HG03442 (cell line): ENCODE measurements around the gene INSR.
"Not testable (repeated sequence)": the region's sequence is repeated elsewhere in the genome, so short reads cannot be mapped to it uniquely, and the experiment has no call there.

Experiments
- ATAC-seq: cut with Tn5 transposase; IDR thresholded peaks from one replicate; pipeline ENCODE4 v1.9.1; 2021; ENCODE audit warnings: mild to moderate bottlenecking, moderate library complexity; ENCODE audit not compliant: unreplicated experiment

The INSR gene

GRCh38 chr19:7106711-7107657, 187.2 kb downstream of the INSR start:
- ATAC-seq = no peak

- ATAC-seq = no peak
Observed at GRCh38 chr19:7104747-7105447, 189.3 kb downstream of the INSR start.

DNA sequence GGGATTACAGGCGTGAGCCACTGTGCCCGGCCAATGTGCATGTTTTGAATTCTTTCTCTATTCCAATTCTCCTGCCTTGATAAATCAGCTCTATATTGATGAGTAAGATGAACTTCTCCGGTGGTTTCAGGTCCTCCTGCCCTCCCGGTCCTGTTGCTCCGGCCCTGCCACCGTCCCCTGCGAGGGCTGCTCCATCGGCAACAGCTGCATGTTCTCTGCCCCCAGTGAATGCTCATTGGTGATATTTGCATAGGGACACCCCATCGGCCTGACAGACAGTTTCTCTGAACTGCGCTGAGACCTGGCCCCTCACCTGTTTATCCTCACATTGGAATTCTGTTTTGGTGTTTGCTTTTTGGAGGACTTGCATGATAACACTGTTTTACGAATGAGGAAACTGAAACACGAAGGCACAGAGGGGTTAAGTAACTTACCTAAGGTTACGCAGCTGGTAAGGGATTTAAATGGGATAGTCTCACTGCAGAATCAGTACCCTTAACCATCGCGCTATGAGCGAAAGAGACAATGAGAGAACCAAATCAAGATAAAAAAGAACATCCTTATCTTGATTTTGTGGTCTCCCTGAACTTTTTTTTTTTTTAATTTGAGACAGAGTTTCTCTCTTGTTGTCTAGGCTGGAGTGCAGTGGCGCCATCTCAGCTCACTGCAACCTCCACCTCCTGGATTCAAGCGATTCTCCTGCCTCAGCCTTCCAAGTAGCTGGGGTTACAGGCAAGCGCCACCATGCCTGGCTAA, 192.5 kb downstream of the INSR start:
- no peak for ATAC-seq

DNA sequence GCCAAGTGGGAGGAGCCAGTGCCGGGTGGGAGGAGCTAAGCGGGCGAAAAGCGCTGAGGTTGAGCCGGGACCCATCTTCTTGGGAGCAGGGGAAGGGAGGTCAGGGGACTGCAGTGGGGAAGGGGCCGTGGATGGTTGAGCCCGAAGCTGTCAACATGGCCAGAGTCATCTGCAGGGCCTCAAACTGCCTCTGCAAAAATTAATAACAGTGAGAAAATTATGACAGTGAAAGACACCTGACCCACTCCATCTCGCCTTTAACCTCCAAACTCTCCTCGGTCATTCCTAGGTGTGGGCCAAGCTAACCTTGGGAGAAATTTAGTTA, 194.7 kb downstream of the INSR start:
- no peak for ATAC-seq

DNA sequence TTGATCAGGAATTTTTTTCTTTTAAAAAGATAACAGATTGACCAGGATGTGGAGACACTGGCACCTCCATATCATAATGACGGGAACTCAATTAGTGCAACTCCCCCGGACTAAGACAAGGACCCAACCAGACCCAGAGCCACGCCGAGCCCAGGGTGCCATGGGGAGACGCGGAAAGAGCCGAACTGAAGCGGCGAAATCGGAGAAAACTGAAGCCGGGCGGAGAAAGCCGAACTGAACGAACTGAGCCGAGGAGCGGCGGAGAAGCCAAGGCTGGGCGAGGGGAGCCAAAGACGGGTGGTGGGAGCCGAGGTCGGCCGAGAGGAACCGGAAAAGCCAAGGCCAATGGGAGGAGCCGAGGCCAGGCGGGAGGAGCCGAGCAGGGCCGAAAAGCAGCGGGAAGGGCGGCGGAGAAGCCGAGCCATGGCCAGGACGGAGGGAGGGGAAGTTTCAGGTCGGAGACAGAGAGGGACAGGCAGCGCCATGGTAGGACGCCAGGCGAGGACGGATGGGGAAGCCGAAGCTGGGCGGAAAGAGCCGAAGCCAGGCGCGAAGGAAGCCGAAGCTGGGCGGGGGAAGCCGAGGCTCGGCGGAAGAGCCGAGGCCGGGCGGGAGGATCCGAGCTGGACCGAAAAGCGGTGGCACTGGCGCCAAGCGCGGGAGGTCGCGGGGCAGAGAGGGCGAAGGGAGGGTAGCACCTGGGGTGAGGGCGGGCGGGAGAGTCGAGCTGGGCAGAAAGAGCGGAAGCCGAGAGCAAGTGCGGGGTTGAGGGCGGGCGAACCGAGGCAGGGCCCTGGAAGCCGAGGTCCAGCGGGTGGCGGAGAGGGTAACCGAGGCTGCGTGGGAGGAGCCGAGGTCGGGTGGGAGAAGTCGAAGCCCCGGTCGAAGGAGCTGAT, 195.3 kb downstream of the INSR start:
- peak; percentile 78 for ATAC-seq

- no peak for ATAC-seq
Observed at GRCh38 chr19:7098096-7098495, 196.1 kb downstream of the INSR start.

DNA sequence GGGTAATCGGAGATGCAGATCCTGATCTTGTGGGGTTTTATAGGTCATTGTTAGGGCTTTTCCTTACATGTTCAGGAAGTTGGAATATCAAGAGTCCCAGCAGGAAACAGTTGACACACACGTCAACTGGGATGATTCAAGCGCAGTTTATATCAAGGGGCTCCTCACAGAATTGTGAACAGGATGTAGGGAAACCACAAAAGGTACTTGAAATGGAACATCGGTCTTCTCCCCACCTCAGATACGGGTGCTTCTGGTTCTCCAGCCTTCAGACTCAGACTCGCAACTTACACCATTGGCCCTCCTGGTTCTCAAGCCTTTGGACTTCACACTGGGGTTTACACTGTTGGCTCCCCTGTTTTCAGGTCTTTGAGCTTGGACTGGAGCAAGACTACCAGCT, 205.2 kb downstream of the INSR start:
- ATAC-seq = no peak

DNA sequence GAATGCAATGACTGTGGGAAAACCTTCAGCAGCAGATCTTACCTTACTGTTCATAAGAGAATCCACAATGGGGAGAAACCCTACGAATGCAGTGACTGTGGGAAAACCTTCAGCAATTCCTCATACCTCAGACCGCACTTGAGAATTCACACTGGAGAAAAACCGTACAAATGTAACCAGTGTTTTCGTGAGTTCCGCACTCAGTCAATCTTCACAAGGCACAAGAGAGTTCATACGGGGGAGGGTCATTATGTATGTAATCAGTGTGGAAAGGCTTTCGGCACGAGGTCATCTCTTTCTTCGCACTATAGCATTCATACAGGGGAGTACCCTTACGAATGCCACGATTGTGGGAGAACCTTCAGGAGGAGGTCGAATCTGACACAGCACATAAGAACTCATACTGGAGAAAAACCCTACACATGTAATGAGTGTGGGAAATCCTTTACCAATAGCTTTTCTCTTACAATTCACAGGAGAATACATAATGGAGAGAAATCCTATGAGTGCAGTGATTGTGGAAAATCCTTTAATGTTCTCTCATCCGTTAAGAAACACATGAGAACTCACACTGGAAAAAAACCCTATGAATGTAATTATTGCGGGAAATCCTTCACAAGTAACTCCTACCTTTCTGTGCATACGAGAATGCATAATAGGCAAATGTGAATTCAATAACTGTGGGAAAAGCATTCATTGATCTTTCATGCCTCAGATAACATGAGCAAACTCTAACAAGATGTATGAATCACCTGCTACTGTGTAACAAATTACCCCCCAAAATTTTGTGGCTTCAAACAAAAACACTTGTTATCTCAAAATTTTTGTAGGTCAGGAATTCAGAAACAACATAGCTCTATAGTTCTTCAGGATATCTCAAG, 210.9 kb downstream of the INSR start:
- ATAC-seq = no peak

- no peak for ATAC-seq
Observed at GRCh38 chr19:7078008-7078407, 216.2 kb downstream of the INSR start.

GRCh38 chr19:7076151-7076550, 218.1 kb downstream of the INSR start:
- no peak for ATAC-seq

DNA sequence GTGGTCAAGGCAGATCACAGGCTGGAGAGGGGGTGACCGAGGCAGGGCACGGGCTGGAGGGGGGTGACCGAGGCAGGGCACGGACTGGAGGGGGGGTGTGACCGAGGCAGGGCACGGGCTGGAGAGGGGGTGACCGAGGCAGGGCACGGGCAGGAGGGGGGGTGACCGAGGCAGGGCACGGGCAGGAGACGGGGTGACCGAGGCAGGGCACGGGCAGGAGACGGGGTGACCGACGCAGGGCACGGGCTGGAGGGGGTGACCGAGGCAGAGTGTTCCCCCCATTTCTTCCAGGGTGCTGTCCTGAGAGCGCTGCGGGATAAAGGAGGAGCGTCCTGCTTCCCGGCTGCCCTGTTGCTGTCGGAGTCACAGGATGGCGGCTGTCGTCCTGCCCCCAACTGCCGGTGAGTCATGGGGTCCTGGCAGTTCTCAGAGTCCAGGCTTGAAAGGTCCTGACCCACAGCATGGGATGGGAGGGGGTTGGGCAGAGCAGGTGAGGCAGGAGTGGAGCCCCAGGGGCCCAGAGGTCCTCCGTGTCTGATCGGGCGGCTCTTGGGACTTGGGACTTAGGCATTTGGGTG, 219.4 kb downstream of the INSR start:
- no peak for ATAC-seq

DNA sequence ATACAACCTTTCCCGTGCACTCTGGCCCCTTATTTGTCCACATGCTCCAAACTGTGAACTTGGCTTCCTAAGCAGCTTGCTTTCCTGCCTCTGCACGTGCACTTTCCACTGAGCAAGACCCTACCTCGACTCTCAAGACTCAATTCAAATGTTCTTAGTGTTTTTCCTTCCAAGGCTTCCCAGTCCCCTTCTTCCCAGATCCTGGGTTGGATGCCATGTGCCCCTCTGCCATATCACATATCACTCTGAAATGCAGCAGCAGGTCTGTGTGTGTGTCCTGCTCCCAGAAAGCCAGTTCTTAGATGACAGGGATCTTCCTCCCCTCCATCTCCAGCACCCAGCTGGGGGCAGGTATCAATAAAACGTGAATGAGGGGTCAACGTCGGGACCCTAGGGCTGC, 221.7 kb downstream of the INSR start:
- no peak for ATAC-seq

- no peak for ATAC-seq
Observed at GRCh38 chr19:7069904-7070226, 224.3 kb downstream of the INSR start.

DNA sequence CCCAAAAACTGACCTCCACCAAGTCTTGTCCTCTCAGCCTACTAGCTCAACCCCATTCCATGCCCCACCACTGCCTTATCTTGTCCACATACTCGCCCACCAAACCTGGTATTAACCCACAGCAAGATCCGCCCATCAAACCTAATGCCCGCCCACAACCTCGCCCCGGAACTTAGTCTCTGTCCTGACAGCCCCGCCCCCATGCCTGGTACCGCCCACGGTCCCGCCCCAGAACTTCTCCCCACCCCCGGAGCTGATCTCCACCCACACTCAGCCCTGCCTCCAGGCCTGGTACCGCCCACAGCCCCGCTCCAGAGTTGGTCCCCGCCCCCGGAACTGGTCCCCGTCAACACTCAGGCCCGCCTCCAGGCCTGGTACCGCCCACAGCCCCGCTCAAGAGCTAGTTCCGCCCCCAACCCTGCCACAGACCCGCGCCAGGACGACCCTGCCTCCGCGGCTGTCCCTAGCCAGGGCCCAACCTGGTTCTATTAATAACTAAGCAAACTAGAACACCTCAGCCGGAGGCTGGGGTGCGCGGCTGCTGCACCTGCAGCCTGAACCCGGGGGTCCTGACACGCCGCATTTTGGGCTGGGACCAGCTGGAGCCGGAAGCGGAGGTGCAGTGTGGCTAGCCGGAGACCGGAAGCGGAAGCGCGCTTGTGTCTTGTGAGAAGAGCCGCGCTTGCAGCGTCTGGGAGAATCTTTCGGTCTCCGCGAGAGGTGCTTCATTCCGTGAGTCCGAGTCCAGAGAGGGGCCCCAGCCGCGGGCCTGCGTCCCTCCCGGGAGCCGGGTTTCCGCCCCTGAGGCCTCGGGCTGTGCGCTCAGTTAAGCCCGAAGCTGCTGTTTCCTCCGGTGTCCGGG, 224.9 kb downstream of the INSR start, which contains the start of gene ZNF557:
ZNF557 (plus strand) TSS at position 662 of the 862 bp plus-strand sequence. CDS start 5,372 bp downstream, outside the sequence.
- peak; percentile 89 for ATAC-seq

DNA sequence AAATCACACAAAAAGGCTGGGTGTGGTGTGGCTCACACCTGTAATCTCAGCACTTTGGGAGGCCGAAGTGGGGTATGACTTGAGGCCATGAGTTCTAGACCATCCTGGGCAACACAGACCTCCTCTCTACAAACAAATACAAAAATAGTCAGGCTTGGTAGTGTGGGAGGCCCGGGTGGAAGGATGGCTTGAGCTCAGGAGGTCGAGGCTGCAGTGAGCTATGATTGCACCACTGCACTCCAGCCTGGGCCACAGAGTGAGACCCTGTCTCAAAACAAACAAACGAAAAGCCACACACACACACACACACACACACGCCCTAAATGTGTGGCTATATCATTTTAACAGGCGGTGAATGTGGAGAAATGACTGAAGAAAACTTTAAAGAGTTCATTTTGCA, 225.6 kb downstream of the INSR start:
- no peak for ATAC-seq

GRCh38 chr19:7067716-7068115, 226.5 kb downstream of the INSR start:
- ATAC-seq = no peak

- ATAC-seq = not testable (repeated sequence)
Observed at GRCh38 chr19:7067122-7067521, 227.1 kb downstream of the INSR start.

DNA sequence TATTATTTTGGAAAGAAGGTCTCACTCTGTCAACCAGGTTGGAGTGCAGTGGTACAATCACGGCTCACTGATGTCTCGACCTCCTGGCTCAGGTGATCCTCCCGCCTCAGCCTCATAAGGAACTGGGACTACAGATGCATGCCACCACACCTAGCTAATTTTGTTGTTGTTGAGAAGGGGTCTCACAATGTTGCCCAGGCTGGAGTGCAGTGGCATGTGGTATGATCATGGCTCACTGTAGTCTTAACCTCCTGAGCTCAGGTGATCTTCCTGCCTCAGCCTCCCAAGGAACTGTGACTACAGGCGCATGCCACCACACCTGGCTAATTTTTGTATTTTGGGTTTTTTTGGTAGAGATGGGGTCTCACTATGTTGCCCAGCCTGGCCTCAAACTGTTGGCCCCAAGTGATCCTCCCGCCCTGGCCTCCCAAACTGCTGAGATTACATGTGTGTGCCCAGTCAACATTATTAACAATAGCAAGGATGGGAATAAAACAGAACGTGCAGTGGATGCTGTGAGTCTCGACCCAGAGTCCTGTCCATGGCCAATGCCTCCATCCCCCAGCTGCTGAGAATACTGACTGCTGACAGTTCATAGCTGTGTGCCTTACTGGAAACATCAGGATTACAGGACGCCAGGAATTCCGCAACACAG, 230.3 kb downstream of the INSR start:
- ATAC-seq = no peak
